ENCODE results near the gene DYNC1I1.

- TF ChIP-seq CTCF (conservative IDR thresholded peaks at IDR 0.05; ENCODE audit: low read depth in 2 of 2) (no peak), EZH2 (IDR thresholded peaks at IDR 0.05; ENCODE audit: low read depth, unreplicated experiment) (no peak), EZH2phosphoT487 (IDR thresholded peaks at IDR 0.05; ENCODE audit: unreplicated experiment) (no peak)
Observed at GRCh38 chr7:96074871-96075270, 302.5 kb downstream of the DYNC1I1 start.

Data from GM23338 (cell line).